ENCODE results near the gene IP6K2. TPM values are rescaled to one million over a fixed set of nuclear protein-coding genes. Genes with fewer than 3 reads are reported as not detected.

The IP6K2 gene
- polyA plus RNA-seq, 2 of the 4 experiments (the other 2 are of a cell fraction), result 61.9 to 78.4 TPM

GRCh38 chr3:48702320-48702920, 14.6 kb downstream of the IP6K2 start:
- Histone ChIP-seq H3K27ac (no peak overlapping the region), H3K9me3 (no peaks in the 10 kb centered on the region), H3K4me2 (no peak overlapping the region), H3K4me1 (peaks cover 12% of the 10 kb centered on the region; the same call in 1 of the 3 replicates), H3K4me3 (no peak overlapping the region)
- ATAC-seq (no peak), FAIRE-seq (no peak), DNase-seq (ENCODE audit: low read depth in 1 of 2, low spot score in 1 of 2) (no peak)
- 95% methylated on average over 6 of the region's 6 CpGs for WGBS (ENCODE audit: missing lambda C conversion rate)
- POLR2A ChIA-PET, result no interaction called here
- CTCF ChIA-PET, result interaction anchor here (0.9 kb wide), 1 partner anchor 8 kb away, joined by 4 read pairs; no protein-coding TSS in a partner anchor
- TF ChIP-seq EHMT2 (IDR thresholded peaks at IDR 0.05; ENCODE audit: low read depth), result no peak
- TF ChIP-seq FOSB (CRISPR knock-in tag; IDR thresholded peaks at IDR 0.05), result no peak
- TF ChIP-seq, protein P1, sequence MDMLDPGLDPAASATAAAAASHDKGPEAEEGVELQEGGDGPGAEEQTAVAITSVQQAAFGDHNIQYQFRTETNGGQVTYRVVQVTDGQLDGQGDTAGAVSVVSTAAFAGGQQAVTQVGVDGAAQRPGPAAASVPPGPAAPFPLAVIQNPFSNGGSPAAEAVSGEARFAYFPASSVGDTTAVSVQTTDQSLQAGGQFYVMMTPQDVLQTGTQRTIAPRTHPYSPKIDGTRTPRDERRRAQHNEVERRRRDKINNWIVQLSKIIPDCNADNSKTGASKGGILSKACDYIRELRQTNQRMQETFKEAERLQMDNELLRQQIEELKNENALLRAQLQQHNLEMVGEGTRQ (IDR thresholded peaks at IDR 0.05), result no peak
- TF ChIP-seq CEBPB (IDR thresholded peaks at IDR 0.05), result no peak
- no peak for TF ChIP-seq CHD4 (IDR thresholded peaks at IDR 0.05; ENCODE audit: borderline replicate concordance)
- TF ChIP-seq FOSL2 (IDR thresholded peaks at IDR 0.05), result no peak
- TF ChIP-seq FOSL2 (CRISPR knock-in tag; IDR thresholded peaks at IDR 0.05), result no peak
- no peak for TF ChIP-seq RFX5 (IDR thresholded peaks at IDR 0.05)
- no peak for TF ChIP-seq CHD2 (IDR thresholded peaks at IDR 0.05; ENCODE audit: low read length, partially characterized antibody)
- TF ChIP-seq, protein P2, sequence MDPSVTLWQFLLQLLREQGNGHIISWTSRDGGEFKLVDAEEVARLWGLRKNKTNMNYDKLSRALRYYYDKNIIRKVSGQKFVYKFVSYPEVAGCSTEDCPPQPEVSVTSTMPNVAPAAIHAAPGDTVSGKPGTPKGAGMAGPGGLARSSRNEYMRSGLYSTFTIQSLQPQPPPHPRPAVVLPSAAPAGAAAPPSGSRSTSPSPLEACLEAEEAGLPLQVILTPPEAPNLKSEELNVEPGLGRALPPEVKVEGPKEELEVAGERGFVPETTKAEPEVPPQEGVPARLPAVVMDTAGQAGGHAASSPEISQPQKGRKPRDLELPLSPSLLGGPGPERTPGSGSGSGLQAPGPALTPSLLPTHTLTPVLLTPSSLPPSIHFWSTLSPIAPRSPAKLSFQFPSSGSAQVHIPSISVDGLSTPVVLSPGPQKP (IDR thresholded peaks at IDR 0.05; ENCODE audit: low read depth, low read length), result no peak
- no peak for TF ChIP-seq MAFK (IDR thresholded peaks at IDR 0.05; ENCODE audit: partially characterized antibody)
- no peak for TF ChIP-seq EP300 (IDR thresholded peaks at IDR 0.05)
- TF ChIP-seq HOXB13 (CRISPR knock-in tag; IDR thresholded peaks at IDR 0.05; ENCODE audit: low read depth), result no peak
- TF ChIP-seq HDAC2 (IDR thresholded peaks at IDR 0.05), result no peak
- no peak for TF ChIP-seq RCOR1 (IDR thresholded peaks at IDR 0.05; ENCODE audit: low read depth, low read length)
- TF ChIP-seq HEYL (CRISPR knock-in tag; IDR thresholded peaks at IDR 0.05), result no peak
- TF ChIP-seq NFE2L2 (conservative IDR thresholded peaks at IDR 0.05; ENCODE audit: low read length), result no peak
- TF ChIP-seq, protein P3, sequence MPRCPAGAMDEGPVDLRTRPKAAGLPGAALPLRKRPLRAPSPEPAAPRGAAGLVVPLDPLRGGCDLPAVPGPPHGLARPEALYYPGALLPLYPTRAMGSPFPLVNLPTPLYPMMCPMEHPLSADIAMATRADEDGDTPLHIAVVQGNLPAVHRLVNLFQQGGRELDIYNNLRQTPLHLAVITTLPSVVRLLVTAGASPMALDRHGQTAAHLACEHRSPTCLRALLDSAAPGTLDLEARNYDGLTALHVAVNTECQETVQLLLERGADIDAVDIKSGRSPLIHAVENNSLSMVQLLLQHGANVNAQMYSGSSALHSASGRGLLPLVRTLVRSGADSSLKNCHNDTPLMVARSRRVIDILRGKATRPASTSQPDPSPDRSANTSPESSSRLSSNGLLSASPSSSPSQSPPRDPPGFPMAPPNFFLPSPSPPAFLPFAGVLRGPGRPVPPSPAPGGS (IDR thresholded peaks at IDR 0.05), result no peak
- no peak for TF ChIP-seq TFCP2L1 (CRISPR knock-in tag; IDR thresholded peaks at IDR 0.05)

DNA sequence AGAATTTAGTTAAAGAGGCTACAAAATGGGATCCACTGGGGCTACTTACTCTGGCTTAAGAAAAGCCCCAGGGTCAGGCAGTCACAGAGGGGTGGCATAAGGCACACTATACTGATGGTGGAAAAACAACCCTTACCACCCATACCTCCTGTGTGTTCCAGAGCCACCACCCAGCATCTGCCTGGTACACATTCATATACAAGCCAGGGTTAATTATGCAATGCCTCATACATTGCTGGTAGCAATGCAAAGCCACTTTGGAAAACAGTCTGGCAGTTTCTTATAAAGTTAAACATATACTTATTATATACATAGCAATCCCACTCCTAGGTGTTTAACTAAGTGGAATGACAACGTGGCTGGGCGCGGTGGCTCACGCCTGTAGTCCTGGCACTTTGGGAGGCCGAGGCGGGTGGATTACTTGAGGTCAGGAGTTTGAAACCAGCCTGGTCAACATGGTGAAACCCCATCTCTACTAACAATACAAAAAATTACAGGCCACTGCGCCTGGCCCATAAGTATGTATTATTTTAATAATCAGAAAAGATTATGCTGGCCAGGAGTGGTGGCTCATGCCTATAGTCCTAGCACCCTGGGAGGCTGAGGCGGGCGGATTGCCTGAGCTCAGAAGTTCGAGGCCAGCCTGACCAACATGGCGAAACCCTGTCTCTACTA, 16.2 kb downstream of the IP6K2 start:
- H3K4me1 ChIP-seq, result peaks cover 21% of the 10 kb centered on the region
- TF ChIP-seq, protein P4, sequence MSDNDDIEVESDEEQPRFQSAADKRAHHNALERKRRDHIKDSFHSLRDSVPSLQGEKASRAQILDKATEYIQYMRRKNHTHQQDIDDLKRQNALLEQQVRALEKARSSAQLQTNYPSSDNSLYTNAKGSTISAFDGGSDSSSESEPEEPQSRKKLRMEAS (IDR thresholded peaks at IDR 0.05), result no peak
- TF ChIP-seq EHMT2 (IDR thresholded peaks at IDR 0.05; ENCODE audit: low read depth), result no peak
- no peak for TF ChIP-seq POLR2AphosphoS2 (conservative IDR thresholded peaks at IDR 0.05; ENCODE audit: low read length)
- TF ChIP-seq E2F6 (IDR thresholded peaks at IDR 0.05; ENCODE audit: borderline replicate concordance, low read depth), result no peak
- no peak for TF ChIP-seq FOSB (CRISPR knock-in tag; IDR thresholded peaks at IDR 0.05)
- TF ChIP-seq ZC3H11A (IDR thresholded peaks at IDR 0.05), result no peak
- no peak for TF ChIP-seq EHF (CRISPR knock-in tag; IDR thresholded peaks at IDR 0.05)
- no peak for TF ChIP-seq MAZ (IDR thresholded peaks at IDR 0.05; ENCODE audit: borderline replicate concordance, low read depth, low read length)
- TF ChIP-seq, protein P3 (IDR thresholded peaks at IDR 0.05), result no peak
- ChIA-PET POLR2A (interaction anchor here (0.6 to 0.7 kb wide), 2 partner anchors 218 to 422 kb away, joined by 3 to 6 read pairs; partner anchors contain the start of gene ARIH2), CTCF (interaction anchor here (0.6 kb wide), 1 partner anchor 152 kb away, joined by 3 read pairs; no protein-coding TSS in a partner anchor)
- no peak overlapping the region for H3K4me2 ChIP-seq
- DNase-seq (ENCODE audit: low read depth in 1 of 2, low spot score in 1 of 2), result no peak
- FAIRE-seq, result no peak
- no peak overlapping the region for H3K27ac ChIP-seq
- ATAC-seq, result no peak
- H3K9me3 ChIP-seq, result no peaks in the 10 kb centered on the region
- no peak overlapping the region for H3K4me3 ChIP-seq
- WGBS (ENCODE audit: missing lambda C conversion rate), result 89% methylated on average over 11 of the region's 11 CpGs
